Right hindlimb (tissue), 1 donor: ENCODE measurements around the gene SMPD3.

Source experiments
- DNase-seq: peaks from one replicate; pipeline ENCODE4 v3.0.0-alpha.2; 2018

SMPD3 gene

GRCh38 chr16:68367440-68367839 is 80.9 kb downstream of the SMPD3 start:
- DNase-seq, result no peak

GRCh38 chr16:68367030-68367429 is 81.3 kb downstream of the SMPD3 start:
- DNase-seq, result no peak

- DNase-seq, result no peak
These were observed 82.2 kb downstream of the SMPD3 start for GRCh38 chr16:68366062-68366461.

GRCh38 chr16:68365167-68365817 is 83.0 kb downstream of the SMPD3 start:
- no peak for DNase-seq

- DNase-seq, result no peak
These were observed 83.7 kb downstream of the SMPD3 start for GRCh38 chr16:68364561-68364998.

- DNase-seq, result no peak
These were observed 84.4 kb downstream of the SMPD3 start for GRCh38 chr16:68363658-68364521.

GRCh38 chr16:68362947-68363657 is 85.2 kb downstream of the SMPD3 start:
- DNase-seq, result no peak

GRCh38 chr16:68362262-68362913 is 85.9 kb downstream of the SMPD3 start:
- DNase-seq, result no peak

- DNase-seq, result no peak
These were observed 86.8 kb downstream of the SMPD3 start for GRCh38 chr16:68361485-68361884.

- DNase-seq, result peak; percentile 55
These were observed 87.4 kb downstream of the SMPD3 start for GRCh38 chr16:68360956-68361355.

GRCh38 chr16:68360547-68360946 is 87.8 kb downstream of the SMPD3 start:
- no peak for DNase-seq

- DNase-seq, result no peak
These were observed 88.7 kb downstream of the SMPD3 start for GRCh38 chr16:68359398-68360191.

GRCh38 chr16:68358951-68359350 is 89.4 kb downstream of the SMPD3 start:
- DNase-seq, result no peak

- no peak for DNase-seq
These were observed 90.4 kb downstream of the SMPD3 start for GRCh38 chr16:68357923-68358322.

GRCh38 chr16:68357521-68357922 is 90.8 kb downstream of the SMPD3 start:
- no peak for DNase-seq

- DNase-seq, result no peak
These were observed 91.4 kb downstream of the SMPD3 start for GRCh38 chr16:68356919-68357286.

GRCh38 chr16:68356249-68356918 is 91.9 kb downstream of the SMPD3 start:
- DNase-seq, result no peak

- DNase-seq, result no peak
These were observed 92.7 kb downstream of the SMPD3 start for GRCh38 chr16:68355447-68356248.

- DNase-seq, result no peak
These were observed 93.5 kb downstream of the SMPD3 start for GRCh38 chr16:68354816-68355215.

- DNase-seq, result no peak
These were observed 94.9 kb downstream of the SMPD3 start for GRCh38 chr16:68353366-68353765.

GRCh38 chr16:68351991-68352431 is 96.3 kb downstream of the SMPD3 start:
- no peak for DNase-seq
